Measurements from ENCODE around the gene MLLT10. TPM values are rescaled to one million over a fixed set of nuclear protein-coding genes. Genes with fewer than 3 reads are reported as not detected.

The MLLT10 gene
- total RNA-seq, 6 experiments from 2014 or later = 15.8 to 49.4 (median 20.1) TPM

DNA sequence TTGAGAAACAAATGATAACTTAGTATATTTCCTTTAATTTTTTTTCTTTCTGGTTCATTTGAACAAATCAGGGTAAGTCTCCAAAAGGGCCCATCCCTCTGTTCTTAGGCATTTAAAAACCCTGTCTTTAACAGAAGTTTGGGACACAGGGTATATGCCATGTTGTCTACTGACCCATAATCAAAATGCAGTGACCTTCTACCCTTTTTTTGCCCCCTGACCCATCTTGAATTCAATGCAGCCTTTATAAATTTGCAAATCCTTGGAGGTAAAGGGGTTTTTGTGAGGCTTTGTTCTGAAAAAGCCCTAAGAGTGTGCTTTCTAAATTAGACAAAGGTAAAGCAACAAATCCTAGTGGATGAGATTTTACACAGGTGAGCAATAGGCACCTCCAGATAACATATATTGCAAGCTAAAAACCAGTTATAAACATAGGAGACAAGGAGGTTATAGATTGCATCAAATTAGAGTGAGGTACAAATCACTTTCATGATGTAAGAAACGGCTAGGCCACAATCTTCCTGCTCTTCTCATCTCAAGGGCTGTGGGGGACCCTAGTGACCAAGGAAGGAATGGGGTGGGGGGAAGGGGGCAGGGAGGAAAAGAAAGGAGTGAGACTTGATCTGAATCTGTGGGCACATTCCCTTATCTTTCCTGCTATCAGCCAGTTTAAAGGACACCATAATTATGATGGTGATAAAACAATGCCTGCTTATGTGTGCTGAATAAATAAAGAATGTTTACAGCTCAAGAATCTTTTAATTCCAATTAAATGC lies 11.2 kb upstream of the MLLT10 start:
- TF ChIP-seq, protein P1, sequence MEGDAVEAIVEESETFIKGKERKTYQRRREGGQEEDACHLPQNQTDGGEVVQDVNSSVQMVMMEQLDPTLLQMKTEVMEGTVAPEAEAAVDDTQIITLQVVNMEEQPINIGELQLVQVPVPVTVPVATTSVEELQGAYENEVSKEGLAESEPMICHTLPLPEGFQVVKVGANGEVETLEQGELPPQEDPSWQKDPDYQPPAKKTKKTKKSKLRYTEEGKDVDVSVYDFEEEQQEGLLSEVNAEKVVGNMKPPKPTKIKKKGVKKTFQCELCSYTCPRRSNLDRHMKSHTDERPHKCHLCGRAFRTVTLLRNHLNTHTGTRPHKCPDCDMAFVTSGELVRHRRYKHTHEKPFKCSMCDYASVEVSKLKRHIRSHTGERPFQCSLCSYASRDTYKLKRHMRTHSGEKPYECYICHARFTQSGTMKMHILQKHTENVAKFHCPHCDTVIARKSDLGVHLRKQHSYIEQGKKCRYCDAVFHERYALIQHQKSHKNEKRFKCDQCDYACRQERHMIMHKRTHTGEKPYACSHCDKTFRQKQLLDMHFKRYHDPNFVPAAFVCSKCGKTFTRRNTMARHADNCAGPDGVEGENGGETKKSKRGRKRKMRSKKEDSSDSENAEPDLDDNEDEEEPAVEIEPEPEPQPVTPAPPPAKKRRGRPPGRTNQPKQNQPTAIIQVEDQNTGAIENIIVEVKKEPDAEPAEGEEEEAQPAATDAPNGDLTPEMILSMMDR (IDR thresholded peaks at IDR 0.05) = no peak
- no peak for TF ChIP-seq POLR2A (IDR thresholded peaks at IDR 0.05)
- Histone ChIP-seq H3K27ac (no peak overlapping the region), H3K27me3 (no peaks in the 10 kb centered on the region), H3K4me3 (no peak overlapping the region), H3K9me3 (no peaks in the 10 kb centered on the region), H3K4me1 (peaks cover 0 to 14% (median 4%) of the 10 kb centered on the region in 4 donors), H3K36me3 (no peaks in the 10 kb centered on the region)
- DNase-seq (no peak), ATAC-seq (no peak)
- 83% methylated on average over 1 of the region's 1 CpG for WGBS (ENCODE audit: insufficient coverage, low coverage, low lambda C conversion rate, missing lambda C conversion rate)
- intact Hi-C loops (cut with DNase I) = no loop called here

DNA sequence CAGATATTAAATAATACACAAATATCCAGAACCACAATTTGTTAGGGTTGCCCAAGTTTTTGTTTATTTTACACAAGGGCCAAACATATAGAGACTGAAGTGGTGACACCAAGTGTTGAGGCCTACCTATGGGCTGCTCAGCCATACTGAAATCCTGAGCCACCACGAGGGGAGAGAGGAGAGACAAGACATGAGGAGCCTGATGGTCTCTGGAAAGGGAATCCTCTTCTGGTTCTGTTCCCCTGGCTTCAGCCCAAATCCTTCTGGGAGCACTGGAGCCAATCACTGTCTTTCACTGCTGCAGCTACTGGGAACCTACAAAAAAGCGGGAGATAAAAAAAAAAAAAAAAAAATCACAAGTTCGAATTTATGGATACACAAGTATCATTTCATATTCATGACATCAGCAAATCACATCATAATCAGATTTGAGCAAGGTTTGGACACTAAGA lies 10.4 kb upstream of the MLLT10 start:
- 64% methylated on average over 2 of the region's 3 CpGs for WGBS (ENCODE audit: insufficient coverage, low coverage, low lambda C conversion rate, missing lambda C conversion rate)
- peaks cover 0 to 9% (median 0%) of the 10 kb centered on the region in 4 donors for H3K4me1 ChIP-seq
- no peak overlapping the region for H3K27ac ChIP-seq
- H3K4me3 ChIP-seq = no peak overlapping the region
- intact Hi-C loops (cut with DNase I) = no loop called here
- no peak for TF ChIP-seq POLR2A (IDR thresholded peaks at IDR 0.05)
- TF ChIP-seq, protein P1 (IDR thresholded peaks at IDR 0.05) = no peak
- DNase-seq (no peak), ATAC-seq (no peak)
- H3K27me3 ChIP-seq = no peaks in the 10 kb centered on the region
- H3K9me3 ChIP-seq = no peaks in the 10 kb centered on the region
- no peaks in the 10 kb centered on the region for H3K36me3 ChIP-seq

DNA sequence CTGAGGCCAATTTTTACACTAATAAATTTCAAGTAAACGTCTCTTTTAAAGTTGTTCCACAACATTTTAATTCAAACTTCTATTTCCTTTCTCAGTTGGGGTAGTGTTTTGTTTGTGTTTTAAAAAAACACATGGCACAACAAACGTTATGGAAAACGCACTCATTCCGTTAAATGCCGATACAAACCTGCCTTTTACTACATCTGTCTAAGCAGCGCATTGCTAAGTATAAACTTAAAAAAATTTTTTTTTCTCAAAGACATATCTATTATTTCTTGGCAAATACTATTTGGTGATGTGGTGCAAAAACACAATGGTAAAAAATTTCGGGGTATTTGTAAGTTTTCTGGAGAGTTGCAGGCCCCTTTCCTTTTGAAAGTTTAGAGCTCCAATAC lies 9.9 kb upstream of the MLLT10 start:
- Histone ChIP-seq H3K4me3 (no peak overlapping the region), H3K4me1 (peaks cover 0 to 9% (median 0%) of the 10 kb centered on the region in 4 donors), H3K27me3 (no peaks in the 10 kb centered on the region), H3K36me3 (no peaks in the 10 kb centered on the region), H3K9me3 (no peaks in the 10 kb centered on the region), H3K27ac (peak overlapping the region in 1 of 3 donors; percentile 94)
- ATAC-seq (no peak), DNase-seq (no peak)
- intact Hi-C loops (cut with DNase I) = no loop called here
- TF ChIP-seq POLR2A (IDR thresholded peaks at IDR 0.05) = no peak
- TF ChIP-seq, protein P1 (IDR thresholded peaks at IDR 0.05) = no peak
- 64% methylated on average over 7 of the region's 7 CpGs for WGBS (ENCODE audit: insufficient coverage, low coverage, low lambda C conversion rate, missing lambda C conversion rate)

DNA sequence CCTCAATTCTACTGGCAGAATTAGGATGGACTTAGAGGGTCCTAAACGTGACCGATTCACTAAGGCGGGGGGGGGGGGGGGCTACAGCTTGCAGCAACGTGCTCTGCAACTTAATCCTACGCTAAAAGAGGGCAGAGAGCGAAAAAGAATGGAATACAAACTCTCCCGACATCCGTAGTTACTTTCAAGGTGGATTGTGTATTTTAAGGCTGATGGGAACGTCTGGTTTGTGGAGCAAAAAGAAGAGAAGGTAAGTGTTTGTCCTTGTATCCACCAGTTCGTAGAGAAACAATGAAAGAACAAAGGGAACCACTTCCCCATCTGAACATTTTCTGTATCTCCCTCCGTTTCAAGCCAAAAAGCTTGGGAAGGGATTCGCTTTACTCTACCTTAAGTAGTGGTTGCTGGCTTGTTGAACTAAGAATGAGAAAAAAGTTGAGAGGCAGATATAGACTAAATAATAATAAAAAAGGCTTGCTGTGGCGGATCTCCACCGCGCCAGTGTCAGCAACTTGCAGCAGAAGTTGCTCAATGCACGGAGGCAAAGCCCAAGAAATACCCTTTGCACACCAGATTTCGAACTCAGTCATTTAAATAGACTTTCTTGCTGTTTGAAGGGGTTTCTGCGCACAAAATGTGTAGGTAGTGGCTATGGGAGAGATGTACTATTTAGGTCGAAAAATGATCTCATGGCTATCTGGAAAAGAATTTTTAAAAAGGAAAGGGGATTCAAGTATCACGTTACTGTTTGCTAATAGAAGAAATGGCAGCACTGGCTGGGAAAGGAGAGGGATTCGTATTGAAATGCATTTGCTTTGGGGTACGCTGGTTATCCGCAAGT lies 9.3 kb upstream of the MLLT10 start:
- H3K36me3 ChIP-seq = no peaks in the 10 kb centered on the region
- peaks cover 0 to 4% (median 0%) of the 10 kb centered on the region in 4 donors for H3K4me1 ChIP-seq
- ATAC-seq = peak in 2 of 4 donors; percentile 6 to 17
- WGBS (ENCODE audit: insufficient coverage, low coverage, low lambda C conversion rate, missing lambda C conversion rate) = 7% methylated on average over 23 of the region's 23 CpGs
- no peaks in the 10 kb centered on the region for H3K27me3 ChIP-seq
- H3K9me3 ChIP-seq = no peaks in the 10 kb centered on the region
- peak overlapping the region; percentile 89 to 96 (median 94) for H3K27ac ChIP-seq
- no peak for TF ChIP-seq POLR2A (IDR thresholded peaks at IDR 0.05)
- TF ChIP-seq, protein P1 (IDR thresholded peaks at IDR 0.05) = no peak
- H3K4me3 ChIP-seq = peak overlapping the region; percentile 64 to 66 (median 64)
- DNase-seq = peak in 1 of 3 donors; percentile 57
- intact Hi-C loops (cut with DNase I) = no loop called here

Data from right lobe of liver (tissue), 6 donors.